Measurements from ENCODE around the gene CHAC2. TPM values are rescaled to one million over a fixed set of nuclear protein-coding genes. Genes with fewer than 3 reads are reported as not detected.
"Not testable (repeated sequence)": the region's sequence is repeated elsewhere in the genome, so short reads cannot be mapped to it uniquely, and the experiment has no call there.

Gene CHAC2
- 2.3 TPM for polyA plus RNA-seq (2013, experiment 1 of 2; ENCODE audit: insufficient read length)
- polyA plus RNA-seq (2013, experiment 2 of 2; ENCODE audit: insufficient read length), result 2.9 TPM

DNA sequence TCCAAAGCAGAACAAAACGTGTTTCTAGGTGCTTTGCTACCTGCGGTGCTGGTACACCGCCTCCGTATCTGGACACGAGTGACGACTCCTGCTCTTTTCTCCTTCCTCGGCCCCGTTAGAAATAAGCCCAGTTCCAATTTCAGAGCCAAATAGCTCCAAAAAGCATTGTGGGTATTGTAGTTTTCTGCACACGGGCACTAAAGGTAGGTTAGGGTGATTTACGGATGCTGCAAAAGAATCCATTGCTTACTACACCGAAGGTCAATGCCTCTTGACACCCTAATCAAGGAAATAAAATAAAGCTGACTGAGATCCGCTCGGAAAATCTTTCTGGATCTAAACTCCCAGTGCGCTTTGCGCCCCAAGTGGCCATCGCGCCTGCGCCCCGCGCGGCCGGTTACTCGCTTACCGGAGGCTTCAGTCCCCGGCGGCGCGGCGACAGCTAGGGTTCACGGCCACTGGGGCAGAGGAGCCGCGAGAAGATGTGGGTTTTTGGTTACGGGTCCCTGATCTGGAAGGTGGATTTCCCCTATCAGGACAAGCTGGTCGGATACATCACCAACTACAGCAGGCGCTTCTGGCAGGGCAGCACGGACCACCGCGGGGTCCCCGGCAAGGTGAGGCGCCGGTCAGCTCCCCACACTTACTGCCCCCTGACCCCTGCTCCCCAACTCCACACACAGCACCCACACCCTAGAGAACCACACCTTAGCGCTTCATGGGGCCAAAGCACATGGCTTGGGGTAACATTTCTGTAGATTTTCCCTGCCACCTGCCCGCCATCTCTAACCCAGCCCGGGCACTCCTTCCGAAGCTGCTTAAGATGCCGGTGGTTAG is at the start of gene CHAC2:
TSS of gene CHAC2 (plus strand) at position 400 of the 837 bp plus-strand sequence. CDS start at position 483, 83 bp downstream.
- peak; percentile 73 for DNase-seq

DNA sequence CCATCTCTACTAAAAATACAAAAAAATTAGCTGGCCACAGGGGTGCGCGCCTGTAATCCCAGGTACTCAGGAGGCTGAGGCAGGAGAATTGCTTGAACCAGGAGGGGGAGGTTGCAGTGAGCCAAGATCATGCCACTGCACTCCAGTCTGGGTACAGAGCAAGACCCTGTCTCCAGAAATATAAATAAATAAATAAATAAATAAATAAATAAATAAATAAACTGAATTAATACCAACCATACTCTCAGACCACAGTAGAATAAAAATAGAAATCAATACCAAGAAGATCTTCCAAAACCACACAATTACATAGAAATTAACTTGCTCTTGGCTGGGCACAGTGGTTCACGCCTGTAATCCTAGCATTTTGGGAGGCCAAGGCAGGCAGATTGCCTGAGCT is 46.7 kb upstream of the CHAC2 start:
- not testable (repeated sequence) for DNase-seq

DNA sequence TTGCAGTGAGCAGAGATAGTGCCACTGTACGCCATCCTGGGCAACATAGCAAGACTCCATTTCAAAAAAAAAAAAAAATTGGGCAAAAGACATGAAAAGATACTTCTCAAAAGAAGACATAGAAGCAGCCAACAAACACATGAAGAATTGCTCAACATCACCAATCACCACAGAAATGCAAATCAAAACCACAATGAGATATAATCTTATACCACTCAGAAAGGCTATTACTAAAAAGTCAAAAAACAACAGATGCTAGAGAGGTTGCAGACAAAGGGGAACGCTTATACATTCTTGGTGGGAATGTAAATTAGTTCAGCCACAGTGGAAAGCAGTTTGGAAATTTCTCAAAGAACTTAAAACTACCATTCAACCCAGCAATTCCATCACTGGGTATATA is 43.1 kb upstream of the CHAC2 start:
- peak; percentile 70 for DNase-seq

DNA sequence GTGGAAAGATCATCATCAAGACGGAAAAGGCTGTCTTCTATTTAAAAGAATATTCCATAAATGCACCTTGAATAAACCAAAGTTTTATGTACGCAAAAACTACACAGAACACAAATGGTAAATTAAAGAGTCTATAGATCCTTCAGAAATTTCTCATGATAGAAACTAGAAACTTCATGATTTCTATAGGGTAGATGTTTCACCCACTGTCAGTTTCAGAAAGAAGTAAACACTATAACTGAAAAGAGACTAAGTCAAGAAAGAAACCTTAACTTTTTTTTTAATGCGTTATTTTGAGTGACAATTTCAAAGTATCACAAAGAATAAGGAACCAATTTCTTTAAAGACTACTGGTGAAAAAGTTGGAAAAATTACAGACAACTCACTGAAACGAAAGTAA is 41.9 kb upstream of the CHAC2 start:
- DNase-seq, result no peak

DNA sequence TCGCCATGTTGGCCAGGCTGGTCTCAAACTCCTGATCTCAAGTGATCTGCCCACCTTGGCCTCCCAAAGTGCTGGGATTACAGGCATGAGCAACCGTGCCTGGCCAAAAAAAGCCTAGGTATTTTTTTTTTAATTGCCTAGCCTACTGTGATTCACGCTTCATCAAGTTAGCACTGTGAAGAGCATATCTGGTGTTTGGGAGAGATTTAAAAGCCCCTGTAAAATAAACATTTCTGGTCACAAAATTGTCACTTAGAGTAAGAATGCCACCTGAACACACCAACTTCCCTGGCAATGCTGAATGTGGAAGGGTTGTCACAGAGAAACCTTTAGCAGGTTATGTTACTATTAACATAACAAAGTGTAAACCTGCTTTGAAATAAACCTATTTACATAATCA is 39.7 kb upstream of the CHAC2 start:
- DNase-seq, result no peak

DNA sequence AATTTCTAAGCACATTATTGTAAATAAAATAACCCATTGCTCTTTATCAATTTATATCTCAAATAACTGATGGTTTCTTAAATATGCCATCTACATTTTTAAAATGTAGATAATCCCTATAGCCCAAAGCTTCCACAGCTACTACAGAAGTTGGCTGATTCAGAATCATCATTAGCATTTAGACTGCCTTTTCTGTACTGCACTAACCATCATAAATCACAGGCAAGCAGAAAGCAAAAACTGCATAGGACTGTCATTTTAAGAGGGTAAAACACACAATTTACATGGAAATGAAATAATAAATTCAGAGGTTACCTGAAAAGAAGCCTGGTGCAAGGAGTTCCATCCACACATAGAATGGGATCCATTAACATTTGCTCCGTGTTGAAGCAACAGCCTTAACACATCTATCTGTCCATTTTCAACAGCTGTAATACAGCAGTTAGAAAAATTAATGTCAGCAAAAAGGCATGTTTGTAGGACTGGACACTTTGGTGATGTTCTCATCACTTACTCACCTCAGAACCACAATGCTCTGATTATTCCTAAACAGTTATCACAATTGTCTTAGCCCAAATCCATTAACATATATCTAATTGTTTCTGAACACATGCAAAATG is 38.4 kb upstream of the CHAC2 start:
- DNase-seq, result no peak

DNA sequence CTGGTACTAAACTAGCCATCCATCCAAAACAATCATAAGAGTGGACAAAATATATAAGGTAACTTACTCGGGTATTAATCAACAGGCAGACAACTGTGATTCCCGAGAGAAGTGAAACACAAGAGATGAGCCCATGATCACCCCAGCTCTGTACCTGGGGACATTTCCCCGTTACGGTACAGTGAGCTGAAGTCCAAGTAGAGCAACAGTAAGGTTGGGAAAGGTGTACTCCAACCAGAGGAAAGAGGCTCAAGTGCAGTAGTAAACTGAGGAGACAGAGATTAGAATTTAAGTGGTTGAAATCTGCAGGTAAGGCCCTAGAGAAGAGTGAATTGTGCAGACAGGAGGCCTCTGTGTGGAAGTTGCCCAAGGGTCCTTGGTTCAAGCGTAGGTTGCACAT is 30.5 kb upstream of the CHAC2 start:
- no peak for DNase-seq

DNA sequence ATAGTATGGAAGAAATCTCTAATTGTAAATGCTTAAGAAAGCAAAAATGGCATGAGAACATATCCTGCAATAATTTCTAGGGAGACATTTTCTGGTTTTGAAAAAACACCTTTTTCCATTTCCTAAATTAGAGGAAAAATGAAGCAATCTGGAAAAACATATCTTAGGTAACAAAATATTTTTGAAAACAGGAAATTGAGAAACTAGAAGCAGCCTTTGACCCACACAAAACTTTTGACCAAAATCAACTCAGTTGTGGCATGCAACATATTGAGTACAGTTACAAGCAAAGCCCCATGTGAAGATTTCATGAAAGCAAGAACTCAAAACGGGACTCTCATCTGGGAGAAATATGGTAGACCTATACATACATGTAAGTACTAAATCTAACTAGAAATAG is 28.6 kb upstream of the CHAC2 start:
- no peak for DNase-seq

DNA sequence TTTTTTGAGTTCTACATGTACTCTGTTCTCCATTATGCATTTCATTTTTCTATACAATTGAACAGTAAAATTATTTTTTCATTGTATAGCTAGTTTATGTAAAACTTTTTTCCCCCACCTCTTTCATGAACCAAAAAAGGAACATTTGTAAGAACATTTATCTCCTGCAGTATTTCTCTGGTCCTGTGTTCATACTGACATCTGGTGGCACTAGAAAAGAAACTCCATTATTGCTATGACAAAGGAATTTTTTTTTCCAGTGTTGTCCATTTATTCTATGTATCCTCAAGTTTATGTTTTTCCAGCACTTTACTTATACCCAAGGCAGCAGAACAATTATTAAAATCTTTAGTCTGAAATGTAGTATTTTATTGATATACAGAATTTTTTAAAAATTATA is 27.4 kb upstream of the CHAC2 start:
- peak; percentile 33 for DNase-seq

DNA sequence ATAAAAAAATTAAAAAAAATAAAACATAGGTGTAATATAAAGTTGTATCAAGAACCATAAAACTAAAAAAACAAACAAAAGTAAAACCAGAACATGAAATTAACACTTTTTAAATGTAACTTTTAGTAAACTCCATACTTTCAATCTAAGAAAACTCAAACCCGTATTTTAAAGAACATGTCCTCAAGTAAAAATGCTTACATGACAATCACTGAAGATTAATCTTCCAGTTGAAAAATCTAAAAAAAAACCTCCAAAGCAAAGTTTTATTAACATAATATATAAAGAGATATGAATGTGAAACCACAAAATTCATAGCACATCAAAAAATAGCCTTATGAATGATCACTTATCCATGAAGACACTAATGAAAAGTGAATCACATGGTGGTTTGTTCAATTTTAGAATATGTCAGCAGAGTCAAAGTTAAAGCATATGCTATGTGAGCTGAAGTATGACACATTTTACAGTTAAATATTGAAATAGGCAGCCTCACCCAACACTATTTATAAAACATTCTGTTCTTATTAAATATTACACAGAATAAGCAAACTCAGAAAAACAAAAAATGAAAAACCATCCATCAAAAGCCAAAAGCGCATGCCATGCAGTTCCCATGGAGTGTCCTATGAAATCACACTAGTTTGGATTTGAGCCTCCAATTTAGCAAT is 23.1 kb upstream of the CHAC2 start:
- no peak for DNase-seq

DNA sequence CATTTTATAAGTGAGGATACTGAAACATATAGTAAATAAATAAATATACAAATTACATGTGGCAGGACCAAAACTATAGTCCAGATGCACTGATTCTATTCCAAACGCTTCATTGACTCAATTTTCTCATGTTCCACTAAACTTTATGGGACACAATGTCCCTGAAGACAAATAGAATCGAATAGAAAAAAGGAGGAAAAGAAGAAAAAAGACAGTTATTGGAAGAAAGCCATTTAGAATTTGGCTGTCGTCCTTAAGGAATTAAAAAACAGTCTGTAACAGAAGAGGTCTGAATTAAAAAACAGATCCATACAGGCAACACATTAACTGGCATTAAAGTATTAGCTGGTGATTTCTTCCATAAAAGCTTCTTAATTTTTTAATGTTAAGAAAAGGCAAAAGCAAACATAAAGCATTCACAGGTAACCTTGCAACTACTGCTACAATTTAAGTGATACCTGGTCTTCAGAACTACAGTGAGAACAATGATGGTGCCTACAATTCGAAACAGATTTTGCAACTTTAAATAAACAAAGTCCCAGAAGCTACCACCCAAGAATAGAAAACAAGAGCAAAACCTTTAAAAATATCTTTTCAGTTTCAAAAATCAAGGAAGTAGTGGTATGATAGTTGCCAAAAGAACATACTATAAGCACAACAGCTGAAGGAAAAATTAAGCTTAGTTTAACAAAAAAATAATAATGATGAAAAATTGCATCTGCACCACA is 17.4 kb upstream of the CHAC2 start:
- no peak for DNase-seq

DNA sequence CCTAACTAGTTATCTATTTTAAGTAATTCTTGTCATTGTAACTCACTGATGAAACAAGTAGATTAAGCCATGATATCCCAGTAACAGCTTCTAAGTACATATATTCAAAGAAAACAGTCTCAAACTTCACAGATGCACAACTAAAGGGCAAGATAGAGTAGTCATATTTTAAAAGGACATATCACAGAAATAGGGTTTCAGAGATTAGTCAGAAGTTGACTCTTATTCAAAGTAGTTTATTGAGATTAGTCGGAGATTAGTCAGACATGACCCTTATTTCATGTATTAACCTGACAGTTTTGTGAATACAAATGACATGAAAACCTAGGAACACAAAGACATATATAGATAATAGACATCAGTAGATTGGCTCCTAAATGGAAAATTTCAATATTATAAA is 15.9 kb upstream of the CHAC2 start:
- DNase-seq, result peak; percentile 29

DNA sequence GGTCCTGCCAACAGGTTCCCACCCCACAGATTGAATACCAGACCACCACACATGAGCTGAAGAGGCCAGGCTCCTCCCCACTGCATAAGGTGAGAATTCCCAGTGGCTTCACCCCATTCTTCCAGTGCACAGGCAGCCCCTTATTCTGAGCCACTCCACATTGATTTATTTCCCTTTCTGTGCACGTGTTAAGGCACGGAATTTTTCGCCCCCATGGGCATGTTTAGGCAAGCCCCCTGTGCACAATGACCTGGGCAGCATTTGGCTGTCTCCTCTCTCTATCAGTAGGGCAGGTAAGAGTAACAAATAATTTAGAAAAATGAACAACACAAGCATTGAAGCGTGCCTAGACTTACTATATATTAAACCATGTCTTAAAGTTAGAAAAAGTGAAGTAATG is 15.2 kb upstream of the CHAC2 start:
- DNase-seq, result no peak

DNA sequence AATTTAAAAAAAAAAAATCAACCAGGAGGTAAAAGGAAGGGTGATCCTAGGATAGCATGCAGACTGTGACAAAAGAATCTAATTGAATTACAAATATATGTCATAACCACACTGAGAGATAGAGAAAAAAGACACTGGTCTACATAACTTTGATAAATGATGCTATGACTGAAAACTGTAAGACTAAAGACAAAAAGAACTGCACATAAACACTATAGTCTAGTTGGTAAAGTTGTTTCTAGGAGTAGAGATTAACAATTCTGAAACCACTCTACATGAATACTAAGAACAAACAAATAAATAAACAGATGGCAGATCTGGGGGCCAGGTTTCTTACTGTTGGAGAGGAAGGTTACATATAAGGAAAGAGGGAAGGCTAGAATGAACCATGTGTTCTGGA is 14.6 kb upstream of the CHAC2 start:
- DNase-seq, result no peak

DNA sequence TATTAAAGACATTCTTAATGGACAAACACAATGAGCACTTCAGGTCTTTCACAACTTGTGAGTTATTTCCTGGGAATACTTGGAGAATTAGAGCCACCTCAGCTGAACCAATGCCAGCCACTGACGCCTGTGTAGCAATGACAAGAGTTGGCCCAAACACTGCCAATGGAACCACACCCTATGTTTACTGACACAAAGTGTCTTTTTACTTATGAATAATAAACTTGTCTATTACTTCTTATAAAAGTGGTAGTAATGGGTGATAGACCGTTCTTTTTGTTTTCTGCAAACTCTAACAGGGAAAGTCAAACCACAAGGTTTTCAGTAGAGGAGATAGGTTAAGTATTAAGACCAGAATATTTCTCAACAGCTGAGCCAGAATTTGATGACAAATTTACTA is 12.5 kb upstream of the CHAC2 start:
- DNase-seq, result no peak

DNA sequence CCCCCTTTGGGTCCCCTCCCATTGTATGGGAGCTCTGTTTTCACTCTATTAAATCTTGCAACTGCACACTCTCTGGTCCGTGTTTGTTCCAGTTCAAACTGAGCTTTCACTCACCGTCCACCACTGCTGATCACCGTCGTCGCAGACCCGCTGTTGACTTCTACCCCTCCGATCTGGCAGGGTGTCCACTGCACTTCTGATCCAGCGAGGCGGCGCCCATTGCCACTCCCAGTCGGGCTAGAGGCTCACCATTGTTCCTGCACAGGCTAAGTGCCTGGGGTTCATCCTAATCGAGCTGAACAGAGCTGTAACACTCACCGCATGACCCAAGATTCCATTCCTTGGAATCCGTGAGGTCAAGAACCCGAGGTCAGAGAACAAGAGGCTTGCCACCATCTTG is 11.0 kb upstream of the CHAC2 start:
- no peak for DNase-seq

DNA sequence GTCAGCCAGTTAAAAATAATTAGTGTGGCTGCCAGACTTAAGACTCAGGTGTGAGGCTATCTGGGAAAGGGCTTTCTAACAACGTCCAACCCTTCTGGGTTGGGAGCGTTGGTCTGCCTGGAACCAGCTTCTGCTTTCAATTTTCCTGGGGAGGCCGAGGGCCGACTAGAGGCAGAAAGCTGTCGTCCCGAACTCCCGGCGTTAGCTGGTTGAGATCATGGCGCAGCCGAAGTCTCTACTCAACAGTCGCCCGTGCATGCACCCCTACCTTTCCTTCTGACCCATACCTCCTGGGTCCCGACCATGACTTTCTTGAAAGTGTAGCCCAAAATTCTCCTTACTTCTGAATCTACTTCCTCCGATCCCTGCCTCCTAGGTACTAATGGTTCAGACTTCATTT is 10.4 kb upstream of the CHAC2 start:
- not testable (repeated sequence) for DNase-seq

DNA sequence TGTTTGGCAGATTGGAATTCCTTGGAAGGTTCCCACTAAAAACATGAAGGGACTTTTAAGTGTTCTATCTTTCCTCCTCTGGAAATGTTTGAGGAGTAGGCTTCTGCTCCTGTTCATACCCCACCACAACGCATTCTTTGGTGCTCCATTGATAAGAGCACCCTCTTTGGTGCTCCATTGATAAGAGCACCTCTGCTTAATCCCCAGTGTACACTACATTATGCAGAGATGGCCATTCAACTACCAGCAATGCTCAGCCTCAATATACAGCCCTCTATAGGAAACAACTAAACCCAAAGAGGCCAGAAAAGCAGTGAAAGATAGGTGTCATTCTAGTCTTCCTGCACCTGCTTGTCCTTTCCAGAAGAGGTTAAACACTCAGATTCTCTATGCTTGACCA is 1.8 kb upstream of the CHAC2 start:
- DNase-seq, result no peak

DNA sequence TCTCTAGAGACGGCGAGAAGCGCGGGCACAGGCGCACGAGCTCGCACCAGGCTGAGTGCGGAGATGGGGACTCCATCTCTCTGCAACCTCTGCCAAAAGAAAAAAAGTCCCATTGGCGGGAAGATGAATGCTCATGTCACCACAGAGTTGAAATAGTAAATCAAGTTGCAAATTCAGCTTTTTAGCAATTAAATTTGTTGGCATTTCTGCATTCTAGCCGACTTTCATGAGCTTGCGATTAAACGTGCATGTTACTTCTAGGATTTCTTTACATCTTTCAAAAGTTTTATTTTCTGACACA is 588 bp downstream of the CHAC2 start:
- no peak for DNase-seq

DNA sequence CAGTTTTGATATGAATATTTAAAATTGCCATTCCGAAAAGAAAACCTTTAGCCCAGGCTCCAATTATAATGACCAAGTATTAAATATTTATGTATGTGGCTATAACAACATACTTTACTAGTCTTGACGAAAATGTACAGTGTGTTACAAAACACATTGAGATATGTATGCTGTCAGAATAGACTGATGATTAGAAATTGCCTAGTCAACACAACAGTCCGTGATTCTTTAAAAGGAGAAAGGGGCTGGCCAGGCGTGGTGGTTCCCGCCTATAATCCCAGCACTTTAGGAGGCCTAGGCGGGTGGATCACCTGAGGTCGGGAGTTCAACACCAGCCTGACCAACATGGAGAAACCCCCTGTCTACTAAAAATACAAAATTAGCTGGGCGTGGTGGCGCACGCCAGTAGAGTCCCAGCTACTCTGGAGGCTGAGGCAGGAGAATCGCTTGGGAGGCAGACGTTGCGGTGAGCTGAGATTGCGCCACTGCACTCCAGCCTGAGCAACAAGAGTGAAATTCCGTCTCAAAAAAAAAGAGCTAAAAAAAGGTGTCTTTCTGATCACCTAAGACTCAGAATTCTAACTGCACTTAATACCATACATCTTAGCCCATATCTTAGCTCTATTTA is 1.8 kb downstream of the CHAC2 start:
- DNase-seq, result no peak

DNA sequence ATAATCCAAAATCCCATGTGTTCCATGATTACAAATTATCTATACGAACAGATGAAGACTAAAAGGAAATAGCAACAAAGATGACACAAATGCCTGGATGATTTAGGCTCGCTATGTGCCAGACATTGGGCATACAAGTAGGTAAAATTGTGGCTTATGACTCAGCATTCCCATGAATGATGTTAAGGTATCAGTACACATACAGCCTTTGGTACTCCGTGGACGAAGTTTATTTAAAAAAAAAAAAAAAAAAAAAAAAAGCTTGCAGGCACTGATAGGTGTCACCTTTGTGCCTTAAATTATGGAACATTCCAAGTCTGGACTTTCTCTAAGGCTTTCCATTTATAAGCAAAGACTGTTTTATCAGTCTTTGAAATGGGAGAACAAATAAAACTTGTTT is 2.7 kb downstream of the CHAC2 start:
- no peak for DNase-seq

DNA sequence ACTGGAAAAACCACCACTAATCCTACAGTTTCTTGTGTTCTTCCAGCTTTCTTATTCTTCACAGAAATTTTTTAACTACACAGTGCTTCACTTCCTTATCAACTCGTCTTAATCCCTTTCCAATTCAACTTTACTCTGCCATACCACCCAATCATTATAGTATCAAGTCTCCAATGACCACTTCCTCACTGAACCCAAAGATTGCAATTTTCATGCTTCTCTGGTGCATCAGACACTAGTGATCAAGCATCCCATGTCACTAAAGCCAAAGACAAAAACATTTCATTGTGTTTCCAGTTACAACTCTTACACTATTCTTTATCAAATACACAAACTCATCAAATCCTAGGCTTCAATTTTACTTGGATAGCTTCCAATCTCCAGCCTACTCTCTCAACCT is 9.5 kb downstream of the CHAC2 start:
- no peak for DNase-seq

All from fibroblast of skin of abdomen (primary cell).